Measurements from ENCODE around the gene GALNT2. TPM values are rescaled to one million over a fixed set of nuclear protein-coding genes. Genes with fewer than 3 reads are reported as not detected.

The GALNT2 gene
- total and polyA plus RNA-seq, 2 experiments from 2014 or later: 17.8 to 48.3 TPM

- TF ChIP-seq ZNF462 (CRISPR knock-in tag; IDR thresholded peaks at IDR 0.05): no peak
- no peak for TF ChIP-seq POLR2AphosphoS5 (IDR thresholded peaks at IDR 0.05; ENCODE audit: low read depth)
- TF ChIP-seq EZH2phosphoT487 (IDR thresholded peaks at IDR 0.05; ENCODE audit: unreplicated experiment): no peak
- TF ChIP-seq ZNF114 (CRISPR knock-in tag; IDR thresholded peaks at IDR 0.05): no peak
- TF ChIP-seq ZNF331 (CRISPR knock-in tag; IDR thresholded peaks at IDR 0.05; ENCODE audit: low read depth): no peak
- no peak for TF ChIP-seq CREB1 (CRISPR knock-in tag; IDR thresholded peaks at IDR 0.05; ENCODE audit: low read depth)
- no peak for TF ChIP-seq EZH2 (IDR thresholded peaks at IDR 0.05; ENCODE audit: low read depth, unreplicated experiment)
- TF ChIP-seq REST (IDR thresholded peaks at IDR 0.05; ENCODE audit: unreplicated experiment): no peak
- no peak for TF ChIP-seq JUNB (IDR thresholded peaks at IDR 0.05; ENCODE audit: unreplicated experiment)
Measured at GRCh38 chr1:230126529-230127104, 59.6 kb downstream of the GALNT2 start (continued).

Data from GM23338 (cell line).